Left lung (tissue), 10 donors: ENCODE measurements around the gene RTEL1. TPM values are rescaled to one million over a fixed set of nuclear protein-coding genes. Genes with fewer than 3 reads are reported as not detected.

Source experiments
- ATAC-seq: fragments of 200-7000 bp; cut with Tn5 transposase; one replicate; pipeline ENCODE4 v1.9.1; 2020; ENCODE audit warnings: moderate library complexity
- DNase-seq, 4 donors: peaks; one replicate each; pipeline ENCODE4 v3.0.0-alpha.2; 2013 to 2020
- H3K27ac ChIP-seq, 2 donors: fragments of 200-600 bp; sonication (generic) in 1 of 2; one replicate each; pipeline versions ENCODE4 v1.5.0 to v1.8.0; 2020 to 2021
- H3K27me3 ChIP-seq, 2 donors: fragments of 200-600 bp; sonication (generic) in 1 of 2; one replicate each; pipeline versions ENCODE4 v1.5.0 to v1.8.0; 2020 to 2021
- H3K36me3 ChIP-seq, 2 donors: fragments of 200-600 bp; sonication (generic) in 1 of 2; one replicate each; pipeline versions ENCODE4 v1.5.0 to v1.8.0; 2020 to 2021
- H3K4me1 ChIP-seq, 2 donors: fragments of 200-600 bp; one replicate each; pipeline ENCODE4 v1.8.0; 2021
- H3K4me3 ChIP-seq, 2 donors: fragments of 200-600 bp; sonication (generic) in 1 of 2; one replicate each; pipeline versions ENCODE4 v1.5.0 to v1.8.0; 2020 to 2021; ENCODE audit warnings: mild to moderate bottlenecking in 1 of 2
- H3K9me3 ChIP-seq, 2 donors: fragments of 200-600 bp; sonication (generic) in 1 of 2; one replicate each; pipeline versions ENCODE4 v1.5.0 to v1.8.0; 2020 to 2021
- CTCF ChIP-seq, 2 donors: fragments of 200-600 bp; sonication (generic) in 1 of 2; IDR thresholded peaks; one replicate each; pipeline versions ENCODE4 v1.5.0 to v1.8.0; 2021; ENCODE audit warnings: antibody characterized with exemption in 2 of 2
- intact Hi-C, 2 donors: fragments of 100-400 bp; cut with DNase I; formaldehyde crosslinking; loops; one replicate each; pipeline versions ENCODE4 v1.11.2 to v1.14.2; 2022
- polyA plus RNA-seq, 6 donors: library from polyadenylated mRNA; unstranded; fragments of 120-200 nt; gene quantifications; one replicate each; pipeline ENCODE4 v1.2.1, GENCODE V29; 2013; ENCODE audit not compliant: insufficient read length in 6 of 6
- total RNA-seq, 2 donors: library from RNA; stranded (reverse); fragmentation: NEBNext Ultra II Directional; extraction: Animal tissue kit (Norgen Biotek cat#: 25700); gene quantifications; one replicate each; pipeline ENCODE4 v1.2.1, GENCODE V29; 2021
- donor health status: DM: no; HTN: yes; CAD: no.
- donor health status: DM: no; HTN: no; CAD: no.

RTEL1 gene
- total and polyA plus RNA-seq, 8 donors: 19.6 to 38.8 (median 22.4) TPM

- TF ChIP-seq CTCF (IDR thresholded peaks at IDR 0.05): no peak
- Histone ChIP-seq H3K27me3 (peaks cover 0 to 20% of the 10 kb centered on the region in 2 donors), H3K27ac (no peak overlapping the region), H3K9me3 (no peaks in the 10 kb centered on the region), H3K4me1 (peaks cover 14 to 30% of the 10 kb centered on the region in 2 donors), H3K36me3 (peaks cover 0 to 49% of the 10 kb centered on the region in 2 donors), H3K4me3 (no peak overlapping the region)
- DNase-seq: peak in 1 of 4 donors; percentile 54
- intact Hi-C loops: no loop called here
- ATAC-seq: no peak
Measured at GRCh38 chr20:63733579-63734081, 75.5 kb downstream of the RTEL1 start.

- peaks cover 0 to 49% of the 10 kb centered on the region in 2 donors for H3K36me3 ChIP-seq
- H3K9me3 ChIP-seq: no peaks in the 10 kb centered on the region
- H3K27me3 ChIP-seq: peaks cover 0 to 26% of the 10 kb centered on the region in 2 donors
- DNase-seq: peak in 1 of 4 donors; percentile 69
- no peak overlapping the region for H3K27ac ChIP-seq
- H3K4me1 ChIP-seq: peaks cover 20 to 30% of the 10 kb centered on the region in 2 donors
- intact Hi-C loops: no loop called here
- no peak for ATAC-seq
- no peak overlapping the region for H3K4me3 ChIP-seq
- TF ChIP-seq CTCF (IDR thresholded peaks at IDR 0.05): no peak
Measured at GRCh38 chr20:63734111-63734945, 76.2 kb downstream of the RTEL1 start.

- no peak for TF ChIP-seq CTCF (IDR thresholded peaks at IDR 0.05)
- no peak overlapping the region for H3K27ac ChIP-seq
- intact Hi-C loops: no loop called here
Measured at GRCh38 chr20:63734946-63735858, 77.1 kb downstream of the RTEL1 start.

GRCh38 chr20:63735859-63736718 is 78.0 kb downstream of the RTEL1 start, which contains the start of gene LIME1:
Gene LIME1, plus strand, starts transcription at chr20:63736664. Its CDS starts 886 bp downstream, at chr20:63737550.
- Histone ChIP-seq H3K27me3 (peaks cover 0 to 26% of the 10 kb centered on the region in 2 donors), H3K4me3 (peak within 1 kb of the TSS in 1 of 2 donors; percentile 43), H3K36me3 (peaks cover 0 to 43% of the 10 kb centered on the region in 2 donors), H3K4me1 (peaks cover 23 to 36% of the 10 kb centered on the region in 2 donors), H3K9me3 (no peaks in the 10 kb centered on the region), H3K27ac (peak within 1 kb of the TSS in 1 of 2 donors; percentile 41)
- no peak for TF ChIP-seq CTCF (IDR thresholded peaks at IDR 0.05)
- intact Hi-C loops: no loop called here
- DNase-seq (peak in 1 of 4 donors; percentile 81), ATAC-seq (no peak)

More at GRCh38 chr20:63734946-63735858, 77.1 kb downstream of the RTEL1 start:
- Histone ChIP-seq H3K4me1 (peaks cover 20 to 30% of the 10 kb centered on the region in 2 donors), H3K9me3 (no peaks in the 10 kb centered on the region), H3K4me3 (no peak overlapping the region), H3K27me3 (peaks cover 0 to 26% of the 10 kb centered on the region in 2 donors), H3K36me3 (peaks cover 0 to 47% of the 10 kb centered on the region in 2 donors)
- peak in 2 of 4 donors; percentile 32 to 73 for DNase-seq
- ATAC-seq: no peak
